Keratinocyte (primary cell): ENCODE data around the gene OPN4. TPM values are rescaled to one million over a fixed set of nuclear protein-coding genes. Genes with fewer than 3 reads are reported as not detected.

Experiments
- DNase-seq: peaks from one replicate; pipeline ENCODE4 v3.0.0-alpha.2; 2011; ENCODE audit warnings: low read depth, missing footprints, low spot score
- FAIRE-seq: peaks from 2 replicates; lab custom pipeline; 2011; peaks lifted over from hg19 to GRCh38; lab: Jason Lieb, UNC
- H2AFZ ChIP-seq: 2 replicates; pipeline ENCODE4 v1.6.0; 2012; ENCODE audit warnings: low read length, control low read depth, inconsistent platforms; ENCODE audit not compliant: control insufficient read depth
- H3K27ac ChIP-seq: 2 replicates; pipeline ENCODE4 v1.5.1; 2011; ENCODE audit warnings: low read length; ENCODE audit not compliant: control insufficient read depth, insufficient read depth
- H3K27me3 ChIP-seq: 3 replicates; pipeline ENCODE4 v1.6.0; 2011; ENCODE audit warnings: low read length; ENCODE audit not compliant: control insufficient read depth, insufficient read depth; ENCODE audit errors: extremely low read depth
- H3K36me3 ChIP-seq, 2 experiments: 2 replicates in 1 of 2; 3 replicates in 1 of 2; pipeline ENCODE4 v1.5.1; 2011; ENCODE audit warnings: low read length in 2 of 2, mild to moderate bottlenecking in 1 of 2; ENCODE audit not compliant: control insufficient read depth in 2 of 2, insufficient read depth in 2 of 2; ENCODE audit errors: extremely low read depth in 1 of 2
- H3K4me1 ChIP-seq: 3 replicates; pipeline ENCODE4 v1.5.1; 2011; ENCODE audit warnings: low read length; ENCODE audit not compliant: control insufficient read depth, insufficient read depth; ENCODE audit errors: extremely low read depth
- H3K4me2 ChIP-seq: 3 replicates; pipeline ENCODE4 v1.6.0; 2011; ENCODE audit warnings: low read depth, low read length; ENCODE audit not compliant: control insufficient read depth, insufficient read depth; ENCODE audit errors: extremely low read depth
- H3K4me3 ChIP-seq, 3 experiments: fragments of 200-600 bp in 1 of 3; sonication (generic) in 1 of 3; 2 replicates in 2 of 3; 3 replicates in 1 of 3; pipeline ENCODE4 v1.5.1; 2011 to 2016; ENCODE audit warnings: low read length in 3 of 3, mild to moderate bottlenecking in 3 of 3, control low read depth in 2 of 3, inconsistent platforms in 1 of 3, low read depth in 1 of 3, mixed read lengths in 1 of 3, mixed run types in 1 of 3, moderate library complexity in 1 of 3; ENCODE audit not compliant: control insufficient read depth in 2 of 3, insufficient read depth in 2 of 3; ENCODE audit errors: extremely low read depth in 1 of 3
- H3K79me2 ChIP-seq: 2 replicates; pipeline ENCODE4 v1.6.0; 2012; ENCODE audit warnings: low read length; ENCODE audit not compliant: control insufficient read depth, insufficient read depth
- H3K9ac ChIP-seq: 3 replicates; pipeline ENCODE4 v1.6.0; 2011; ENCODE audit warnings: low read length; ENCODE audit not compliant: control insufficient read depth, insufficient read depth; ENCODE audit errors: extremely low read depth
- H3K9me1 ChIP-seq: 3 replicates; pipeline ENCODE4 v1.6.0; 2011; ENCODE audit warnings: low read length; ENCODE audit not compliant: control insufficient read depth, insufficient read depth; ENCODE audit errors: extremely low read depth
- H3K9me3 ChIP-seq: 2 replicates; pipeline ENCODE4 v1.5.1; 2012; ENCODE audit warnings: low read depth, low read length; ENCODE audit not compliant: control insufficient read depth
- H4K20me1 ChIP-seq: 3 replicates; pipeline ENCODE4 v1.6.0; 2011; ENCODE audit warnings: low read length; ENCODE audit not compliant: control insufficient read depth, insufficient read depth; ENCODE audit errors: extremely low read depth
- EZH2 ChIP-seq: IDR thresholded peaks from one replicate; pipeline ENCODE4 v1.6.1; 2012; ENCODE audit warnings: inconsistent platforms, mild to moderate bottlenecking, low read length, moderate library complexity
- dilution Hi-C: fragments of 300-500 bp; cut with MboI; formaldehyde crosslinking; loops from one replicate; pipeline ENCODE4 v1.7.0; 2020; ENCODE audit warnings: low sequenced_read_pairs; ENCODE audit not compliant: extremely low pct_ligation_motif_present
- polyA plus RNA-seq, 5 experiments: library from polyadenylated mRNA; depleted of rRNA in 3 of 5; stranded (reverse) in 3 of 5; stranded (forward) in 1 of 5; unstranded in 1 of 5; fragments of >200 nt; gene quantifications; 1 replicate in 1 of 5; 2 replicates in 3 of 5; 3 replicates in 1 of 5; pipeline versions ENCODE4 v1.2.1 to v1.2.3, GENCODE V29; 2011 to 2012; ENCODE audit warnings: missing spikeins in 2 of 5, low read depth in 1 of 5, low replicate concordance in 1 of 5
- TF ChIP-seq, protein P1 (sequence below), 3 experiments: IDR thresholded peaks in 1 of 3; conservative IDR thresholded peaks in 1 of 3; optimal IDR thresholded peaks in 1 of 3; 2 replicates in 2 of 3; 3 replicates in 1 of 3; pipeline versions ENCODE3 to v1.5.1; 2011; ENCODE audit warnings: low read length in 3 of 3, mild to moderate bottlenecking in 3 of 3, moderate library complexity in 2 of 3, control low read depth in 1 of 3, inconsistent platforms in 1 of 3; ENCODE audit not compliant: insufficient read depth in 2 of 3; ENCODE audit errors: extremely low read depth in 1 of 3

Gene OPN4
- polyA plus RNA-seq, 1 donor (not counting 4 experiments of a cell fraction or from before 2014, with no cell fraction given) = not detected

DNA sequence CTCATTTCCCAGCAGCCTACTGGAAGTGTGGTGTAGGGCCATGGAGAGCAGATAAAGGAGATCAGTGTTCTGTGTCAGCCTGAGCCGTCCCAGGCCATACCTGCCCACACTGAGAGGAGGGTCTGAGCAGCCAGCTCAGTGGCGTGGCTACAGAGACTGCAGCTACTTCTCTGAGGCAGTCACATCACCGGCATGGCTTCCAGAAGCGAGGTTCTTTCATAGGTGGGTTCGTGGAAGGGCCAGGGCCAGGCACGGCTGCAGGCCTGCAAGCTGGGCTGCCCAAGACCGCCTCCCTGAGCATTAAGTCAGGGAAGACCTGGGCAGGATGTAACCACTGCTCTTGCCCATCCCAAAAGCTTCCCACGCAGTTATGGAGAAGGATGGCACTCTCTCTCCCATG is 48.8 kb downstream of the OPN4 start:
- Histone ChIP-seq H3K4me1 (no peaks in the 10 kb centered on the region), H3K36me3 (no peaks in the 10 kb centered on the region), H2AFZ (no peak overlapping the region), H3K9me3 (no peaks in the 10 kb centered on the region), H3K79me2 (no peaks in the 10 kb centered on the region), H3K27me3 (no peaks in the 10 kb centered on the region), H3K9me1 (no peaks in the 10 kb centered on the region), H3K4me2 (no peak overlapping the region), H3K27ac (no peak overlapping the region), H3K9ac (no peak overlapping the region), H3K4me3 (no peak overlapping the region), H4K20me1 (no peaks in the 10 kb centered on the region)
- dilution Hi-C loops = no loop called here
- no peak for FAIRE-seq
- no peak for DNase-seq
- TF ChIP-seq EZH2 = no peak
- TF ChIP-seq, protein P1, sequence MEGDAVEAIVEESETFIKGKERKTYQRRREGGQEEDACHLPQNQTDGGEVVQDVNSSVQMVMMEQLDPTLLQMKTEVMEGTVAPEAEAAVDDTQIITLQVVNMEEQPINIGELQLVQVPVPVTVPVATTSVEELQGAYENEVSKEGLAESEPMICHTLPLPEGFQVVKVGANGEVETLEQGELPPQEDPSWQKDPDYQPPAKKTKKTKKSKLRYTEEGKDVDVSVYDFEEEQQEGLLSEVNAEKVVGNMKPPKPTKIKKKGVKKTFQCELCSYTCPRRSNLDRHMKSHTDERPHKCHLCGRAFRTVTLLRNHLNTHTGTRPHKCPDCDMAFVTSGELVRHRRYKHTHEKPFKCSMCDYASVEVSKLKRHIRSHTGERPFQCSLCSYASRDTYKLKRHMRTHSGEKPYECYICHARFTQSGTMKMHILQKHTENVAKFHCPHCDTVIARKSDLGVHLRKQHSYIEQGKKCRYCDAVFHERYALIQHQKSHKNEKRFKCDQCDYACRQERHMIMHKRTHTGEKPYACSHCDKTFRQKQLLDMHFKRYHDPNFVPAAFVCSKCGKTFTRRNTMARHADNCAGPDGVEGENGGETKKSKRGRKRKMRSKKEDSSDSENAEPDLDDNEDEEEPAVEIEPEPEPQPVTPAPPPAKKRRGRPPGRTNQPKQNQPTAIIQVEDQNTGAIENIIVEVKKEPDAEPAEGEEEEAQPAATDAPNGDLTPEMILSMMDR (optimal IDR thresholded peaks at IDR 0.05 in 1 of 3, IDR thresholded peaks at IDR 0.05 in 1 of 3, conservative IDR thresholded peaks at IDR 0.05 in 1 of 3; ENCODE audit: extremely low read depth in 1 of 3, insufficient read depth in 2 of 3, low read length in 3 of 3) = no peak

DNA sequence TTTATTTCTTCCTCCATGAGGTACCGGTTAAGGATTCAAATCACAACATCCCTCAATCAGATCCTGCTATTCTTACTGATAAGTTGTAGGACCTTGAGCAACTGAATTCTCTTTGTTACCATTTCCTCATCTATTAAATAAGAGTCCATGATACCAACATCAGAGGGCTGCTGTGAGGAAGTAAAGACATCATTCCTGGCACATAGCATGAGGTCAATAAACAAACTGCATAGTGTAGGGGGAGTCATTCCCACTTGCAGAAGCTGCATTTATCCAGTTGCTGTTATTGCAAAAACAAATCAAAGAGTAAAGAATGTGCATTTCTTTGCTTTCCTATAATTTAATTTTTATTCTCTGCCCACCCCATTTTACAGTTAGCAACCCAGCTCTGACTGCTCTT is 50.8 kb downstream of the OPN4 start:
- no peaks in the 10 kb centered on the region for H3K36me3 ChIP-seq
- FAIRE-seq = no peak
- H3K27me3 ChIP-seq = no peaks in the 10 kb centered on the region
- H3K79me2 ChIP-seq = no peaks in the 10 kb centered on the region
- dilution Hi-C loops = no loop called here
- no peak for DNase-seq
- no peaks in the 10 kb centered on the region for H3K9me3 ChIP-seq
- no peak overlapping the region for H2AFZ ChIP-seq
- no peaks in the 10 kb centered on the region for H3K4me1 ChIP-seq
- no peak overlapping the region for H3K4me3 ChIP-seq
- TF ChIP-seq EZH2 = no peak
- TF ChIP-seq, protein P1 (optimal IDR thresholded peaks at IDR 0.05 in 1 of 3, IDR thresholded peaks at IDR 0.05 in 1 of 3, conservative IDR thresholded peaks at IDR 0.05 in 1 of 3; ENCODE audit: extremely low read depth in 1 of 3, insufficient read depth in 2 of 3, low read length in 3 of 3) = no peak
- no peaks in the 10 kb centered on the region for H3K9me1 ChIP-seq
- no peak overlapping the region for H3K4me2 ChIP-seq
- H3K9ac ChIP-seq = no peak overlapping the region
- no peak overlapping the region for H3K27ac ChIP-seq
- H4K20me1 ChIP-seq = no peaks in the 10 kb centered on the region
